GM08714 (cell line): ENCODE measurements around the gene CRADD.

Source experiments
- H3K4me3 ChIP-seq: fragments of 200-500 bp; sonication (Bioruptor generic); 2 replicates; pipeline ENCODE4 v1.5.1; 2014; ENCODE audit warnings: mild to moderate bottlenecking, low read length, inconsistent platforms
- ZNF274 ChIP-seq: IDR thresholded peaks from 2 replicates; pipeline ENCODE4 v1.6.1; 2012; ENCODE audit warnings: mild to moderate bottlenecking, low read depth, low read length

The CRADD gene

GRCh38 chr12:93760275-93760875 is 83.2 kb downstream of the CRADD start:
- no peak for TF ChIP-seq ZNF274
- no peak overlapping the region for H3K4me3 ChIP-seq

GRCh38 chr12:93762059-93762719 is 85.0 kb downstream of the CRADD start:
- no peak for TF ChIP-seq ZNF274

DNA sequence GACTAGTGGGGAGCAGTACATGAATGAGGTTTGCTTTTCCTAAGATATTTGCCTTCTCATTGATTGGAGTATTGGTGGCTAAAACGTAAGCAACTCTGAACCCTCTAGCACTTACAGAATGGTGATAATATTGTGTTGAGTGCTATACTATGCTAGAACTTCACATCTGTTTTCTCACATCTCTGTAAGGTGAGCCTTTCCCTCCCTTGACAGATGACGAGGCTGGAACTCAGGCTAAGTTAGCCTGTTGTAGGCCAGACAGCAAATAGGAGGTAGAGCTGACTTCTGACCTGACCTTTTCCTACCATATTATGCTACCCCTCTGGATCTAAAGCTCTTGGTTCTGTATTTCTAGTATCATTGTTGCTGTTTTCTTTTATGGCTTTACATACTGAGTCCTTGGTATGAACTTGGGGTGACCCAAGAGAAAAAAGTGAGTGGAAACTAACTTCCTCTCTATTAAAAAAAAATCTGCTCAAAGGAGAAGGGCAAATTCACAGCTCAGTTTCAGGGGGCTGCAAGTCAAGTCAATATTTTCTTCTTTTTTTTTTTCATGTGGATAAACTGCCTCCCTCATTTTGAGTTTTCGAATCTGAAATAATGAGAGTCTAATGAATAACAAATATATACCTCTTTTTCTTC is 85.9 kb downstream of the CRADD start:
- no peak for TF ChIP-seq ZNF274
- H3K4me3 ChIP-seq, result no peak overlapping the region

More at GRCh38 chr12:93762059-93762719, 85.0 kb downstream of the CRADD start:
- no peak overlapping the region for H3K4me3 ChIP-seq

DNA sequence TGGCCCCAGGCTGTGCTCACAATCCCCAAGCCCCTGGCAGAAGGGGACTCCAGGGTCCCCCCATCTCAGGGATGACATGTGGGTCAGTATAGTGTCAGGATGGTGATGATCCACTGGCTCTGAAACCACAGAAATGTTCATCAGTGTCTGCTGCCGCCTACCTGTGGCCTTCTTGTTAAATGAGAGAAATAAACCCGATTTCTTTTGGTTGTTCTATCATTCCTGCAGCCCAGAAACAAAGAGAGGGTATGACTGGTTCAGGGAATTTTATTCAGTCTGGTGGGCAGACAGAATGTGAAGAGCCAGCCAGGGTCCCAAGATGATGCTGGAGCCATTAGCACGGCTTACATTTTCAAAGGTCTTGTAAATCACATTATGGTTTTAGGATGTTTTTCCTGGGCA is 86.6 kb downstream of the CRADD start:
- no peak for TF ChIP-seq ZNF274
- H3K4me3 ChIP-seq, result no peak overlapping the region

GRCh38 chr12:93766371-93766770 is 89.2 kb downstream of the CRADD start:
- TF ChIP-seq ZNF274, result no peak

DNA sequence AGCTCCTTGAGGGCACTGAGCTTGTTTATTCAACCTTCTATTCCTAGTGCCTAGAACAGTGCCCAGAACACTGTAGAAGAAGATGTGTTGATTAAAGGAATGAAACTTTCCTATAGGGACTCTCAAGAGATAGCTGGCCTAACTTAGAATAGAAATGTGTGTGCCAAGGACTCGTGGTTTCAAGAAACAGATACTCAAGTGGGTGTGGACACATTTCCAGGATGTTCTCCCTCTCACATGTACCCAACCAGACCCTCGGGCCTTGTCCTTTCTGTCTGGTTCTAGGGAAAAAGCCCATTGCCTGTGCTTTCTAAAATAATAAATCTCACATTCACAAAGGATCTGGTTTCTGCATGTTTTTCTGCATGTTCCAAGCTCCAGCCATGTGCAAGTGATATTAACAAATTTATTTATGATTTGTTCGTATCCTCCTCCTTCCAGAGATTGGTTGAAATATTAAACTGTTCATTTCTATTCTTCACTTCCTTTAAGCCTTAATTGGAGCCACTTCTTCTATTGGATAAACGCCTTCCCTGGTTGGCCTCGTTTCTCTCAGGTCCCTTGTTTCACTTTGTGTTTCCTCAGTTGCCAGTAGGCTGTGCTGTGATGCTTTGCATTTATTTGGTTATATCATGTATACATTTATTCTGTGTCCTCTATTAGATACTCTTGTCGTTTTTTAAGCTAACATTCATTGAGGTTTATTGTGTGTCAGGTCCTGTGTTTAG is 89.8 kb downstream of the CRADD start:
- no peak overlapping the region for H3K4me3 ChIP-seq
- TF ChIP-seq ZNF274, result no peak

More at GRCh38 chr12:93766371-93766770, 89.2 kb downstream of the CRADD start:
- H3K4me3 ChIP-seq, result no peak overlapping the region

DNA sequence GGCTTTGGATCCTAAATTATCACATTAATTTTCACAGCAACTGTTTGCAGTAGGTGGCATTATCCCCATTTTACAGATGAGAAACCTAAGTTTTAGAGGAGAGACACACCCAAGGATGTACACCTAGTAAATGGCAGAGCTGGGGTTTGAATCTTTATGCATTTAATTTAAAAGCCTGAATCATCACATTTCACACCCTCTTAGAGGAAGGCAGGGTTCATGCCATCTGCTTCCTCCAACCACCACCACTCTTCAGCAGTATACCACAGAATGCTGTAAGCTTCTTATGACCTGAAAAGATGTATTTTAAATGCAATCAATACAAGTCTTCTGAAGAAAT is 90.3 kb downstream of the CRADD start:
- no peak for TF ChIP-seq ZNF274

DNA sequence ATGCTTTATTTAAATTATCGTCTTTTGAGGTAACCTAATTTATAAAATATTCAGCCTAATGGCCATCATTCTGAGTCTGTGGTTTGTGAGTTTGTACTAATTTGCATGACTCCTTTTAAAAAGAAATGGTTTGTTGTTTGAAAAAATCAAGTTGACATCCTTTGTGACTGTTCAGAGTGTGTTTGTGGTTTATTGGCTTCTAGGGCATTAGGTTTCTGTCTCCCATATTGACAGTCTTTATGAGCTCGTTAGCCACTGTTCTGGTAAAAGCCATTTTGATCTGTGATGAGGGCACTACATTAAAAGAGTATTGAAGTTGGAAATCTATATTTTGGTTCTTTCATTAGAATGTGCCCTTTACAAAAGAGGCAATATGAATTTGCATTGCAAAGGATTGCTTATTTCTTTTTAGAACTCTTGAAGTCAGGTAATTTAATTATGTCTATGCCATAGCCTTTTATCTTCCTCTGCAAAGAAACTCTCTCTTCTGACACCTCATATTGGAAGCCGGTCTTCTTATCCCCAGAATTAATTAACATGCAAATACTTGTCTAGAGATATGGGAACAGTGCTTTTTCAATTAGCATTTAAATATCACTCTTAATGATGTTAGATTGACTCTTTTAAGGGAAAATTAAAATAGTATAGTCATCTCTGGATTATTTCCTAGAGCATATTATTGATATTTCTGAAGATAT is 95.0 kb downstream of the CRADD start:
- no peak for TF ChIP-seq ZNF274
- no peak overlapping the region for H3K4me3 ChIP-seq

More for the DNA sequence above, 90.3 kb downstream of the CRADD start:
- no peak overlapping the region for H3K4me3 ChIP-seq

GRCh38 chr12:93773122-93773871 is 96.1 kb downstream of the CRADD start:
- TF ChIP-seq ZNF274, result no peak
- H3K4me3 ChIP-seq, result no peak overlapping the region

DNA sequence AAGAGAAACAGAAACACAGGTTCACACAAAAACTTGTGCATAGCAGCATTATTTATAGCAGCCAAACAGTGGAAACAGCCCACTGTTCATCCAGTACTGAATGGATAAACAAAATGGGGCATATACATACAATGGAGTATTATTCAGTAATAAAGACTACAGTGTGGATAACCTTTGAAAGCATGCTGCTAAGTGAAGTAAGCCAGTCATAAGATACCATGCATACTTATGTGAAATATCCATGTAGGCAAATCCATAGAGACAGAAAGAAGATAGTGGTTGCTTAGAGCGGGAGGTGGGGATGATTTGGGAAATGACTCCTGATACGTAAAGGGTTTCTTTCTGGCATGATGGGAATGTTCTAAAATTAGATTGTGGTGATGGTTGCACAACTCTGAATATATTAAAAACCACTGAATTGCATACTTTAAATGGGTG is 99.4 kb downstream of the CRADD start:
- H3K4me3 ChIP-seq, result no peak overlapping the region
- TF ChIP-seq ZNF274, result no peak

- H3K4me3 ChIP-seq, result no peak overlapping the region
- TF ChIP-seq ZNF274, result no peak
Measured at GRCh38 chr12:93777254-93777653, 100.1 kb downstream of the CRADD start.

GRCh38 chr12:93778306-93778705 is 101.1 kb downstream of the CRADD start:
- no peak for TF ChIP-seq ZNF274
- no peak overlapping the region for H3K4me3 ChIP-seq

- no peak overlapping the region for H3K4me3 ChIP-seq
- TF ChIP-seq ZNF274, result no peak
Measured at GRCh38 chr12:93778766-93779165, 101.6 kb downstream of the CRADD start.
